CD4-positive, alpha-beta T cell treated with Interleukin-21 for 1 hour (primary cell): ENCODE data around the gene OTOS.

Source experiments
- DNase-seq: peaks from one replicate; pipeline ENCODE4 v3.0.0-alpha.2; 2020

OTOS gene

GRCh38 chr2:240140511-240140910 is at the start of gene OTOS:
OTOS (minus strand) TSS chr2:240140658; CDS start chr2:240140326, 332 bp downstream.
- DNase-seq = no peak

GRCh38 chr2:240189686-240190085 is 49.2 kb upstream of the OTOS start:
- no peak for DNase-seq

- no peak for DNase-seq
Measured at GRCh38 chr2:240187989-240188590, 47.6 kb upstream of the OTOS start.

- DNase-seq = no peak
Measured at GRCh38 chr2:240186191-240186725, 45.8 kb upstream of the OTOS start.

- no peak for DNase-seq
Measured at GRCh38 chr2:240184656-240185055, 44.2 kb upstream of the OTOS start.

GRCh38 chr2:240183875-240184590 is 43.6 kb upstream of the OTOS start:
- no peak for DNase-seq

GRCh38 chr2:240183006-240183874 is 42.8 kb upstream of the OTOS start:
- no peak for DNase-seq

- DNase-seq = no peak
Measured at GRCh38 chr2:240182476-240182875, 42.0 kb upstream of the OTOS start.

GRCh38 chr2:240182001-240182400 is 41.5 kb upstream of the OTOS start:
- DNase-seq = no peak

GRCh38 chr2:240179941-240180666 is 39.6 kb upstream of the OTOS start:
- DNase-seq = no peak

- DNase-seq = no peak
Measured at GRCh38 chr2:240179186-240179815, 38.8 kb upstream of the OTOS start.

GRCh38 chr2:240178564-240178963 is 38.1 kb upstream of the OTOS start:
- no peak for DNase-seq

- no peak for DNase-seq
Measured at GRCh38 chr2:240174496-240174895, 34.0 kb upstream of the OTOS start.

- DNase-seq = no peak
Measured at GRCh38 chr2:240172071-240172895, 31.8 kb upstream of the OTOS start.

- DNase-seq = no peak
Measured at GRCh38 chr2:240170883-240171282, 30.4 kb upstream of the OTOS start.

- DNase-seq = no peak
Measured at GRCh38 chr2:240170354-240170735, 29.9 kb upstream of the OTOS start.

GRCh38 chr2:240169486-240170353 is 29.3 kb upstream of the OTOS start:
- DNase-seq = no peak

- no peak for DNase-seq
Measured at GRCh38 chr2:240168546-240169361, 28.3 kb upstream of the OTOS start.

- DNase-seq = no peak
Measured at GRCh38 chr2:240168041-240168440, 27.6 kb upstream of the OTOS start.

- no peak for DNase-seq
Measured at GRCh38 chr2:240167588-240167880, 27.1 kb upstream of the OTOS start.
